SK-N-SH (cell line): Measurements from ENCODE around the gene RUVBL2. TPM values are rescaled to one million over a fixed set of nuclear protein-coding genes. Genes with fewer than 3 reads are reported as not detected.
"Not testable (repeated sequence)": the region's sequence is repeated elsewhere in the genome, so short reads cannot be mapped to it uniquely, and the experiment has no call there.

Experiments
- CTCF ChIA-PET: fragments of 300-600, 350-600 bp; formaldehyde crosslinking; extraction: SDS; loops from one replicate; lab custom pipeline; 2021; lab: Yijun Ruan, JAX
- POLR2A ChIA-PET: fragments of 350-600 bp; sonication (Branson Sonifier 250); formaldehyde crosslinking; extraction: SDS; loops from one replicate; lab custom pipeline; 2020; ENCODE audit warnings: antibody characterized with exemption, inconsistent platforms; lab: Yijun Ruan, JAX
- DNase-seq: peaks from one replicate; pipeline ENCODE4 v3.0.0; 2012
- H2AFZ ChIP-seq: fragments of 200-600 bp; sonication (generic); 2 replicates; pipeline ENCODE4 v1.8.1; 2016; ENCODE audit warnings: antibody characterized with exemption, mild to moderate bottlenecking, low read depth
- H3F3A ChIP-seq: fragments of 200-600 bp; sonication (generic); replicated peaks from 2 replicates; pipeline ENCODE3; 2016; ENCODE audit warnings: antibody characterized with exemption, mild to moderate bottlenecking; ENCODE audit not compliant: insufficient read depth
- H3K27ac ChIP-seq, 2 experiments: fragments of 200-500 bp in 1 of 2; fragments of 200-600 bp in 1 of 2; sonication (Bioruptor generic) in 1 of 2; sonication (generic), shearing (Covaris generic) in 1 of 2; 2 replicates each; pipeline versions ENCODE4 v1.5.1 to v1.6.1; 2014 to 2016; ENCODE audit warnings: low read depth in 2 of 2, inconsistent platforms in 1 of 2, low read length in 1 of 2, mild to moderate bottlenecking in 1 of 2, mixed read lengths in 1 of 2
- H3K27me3 ChIP-seq: fragments of 200-600 bp; sonication (generic), shearing (Covaris generic); 2 replicates; pipeline ENCODE4 v1.6.1; 2016; ENCODE audit warnings: mixed run types; ENCODE audit not compliant: insufficient read depth
- H3K36me3 ChIP-seq, 2 experiments: fragments of 200-500 bp in 1 of 2; fragments of 200-600 bp in 1 of 2; sonication (Bioruptor generic) in 1 of 2; sonication (generic) in 1 of 2; replicated peaks in 1 of 2; 2 replicates each; pipeline versions ENCODE3 to v1.5.1; 2014 to 2016; ENCODE audit warnings: low read length in 1 of 2, mild to moderate bottlenecking in 1 of 2; ENCODE audit not compliant: insufficient read depth in 2 of 2, control insufficient read depth in 1 of 2
- H3K4me1 ChIP-seq, 2 experiments: fragments of 200-500 bp in 1 of 2; fragments of 200-600 bp in 1 of 2; sonication (Bioruptor generic) in 1 of 2; sonication (generic), shearing (Covaris generic) in 1 of 2; 2 replicates each; pipeline versions ENCODE4 v1.5.1 to v1.6.1; 2014 to 2016; ENCODE audit warnings: low read depth in 1 of 2, low read length in 1 of 2, mixed run types in 1 of 2; ENCODE audit not compliant: insufficient read depth in 2 of 2, control insufficient read depth in 1 of 2
- H3K4me2 ChIP-seq: fragments of 200-600 bp; sonication (generic), shearing (Covaris generic); 2 replicates; pipeline ENCODE4 v1.6.1; 2017; ENCODE audit warnings: mixed run types
- H3K4me3 ChIP-seq, 2 experiments: fragments of 200-500 bp in 1 of 2; fragments of 200-600 bp in 1 of 2; sonication (Bioruptor generic) in 1 of 2; sonication (generic), shearing (Covaris generic) in 1 of 2; 2 replicates each; pipeline versions ENCODE4 v1.5.1 to v1.8.1; 2014 to 2016; ENCODE audit warnings: low read depth in 2 of 2, inconsistent platforms in 1 of 2, low read length in 1 of 2, mild to moderate bottlenecking in 1 of 2, mixed read lengths in 1 of 2, moderate library complexity in 1 of 2
- H3K79me2 ChIP-seq: fragments of 200-600 bp; sonication (generic); 2 replicates; pipeline ENCODE4 v1.8.1; 2017; ENCODE audit warnings: mild to moderate bottlenecking; ENCODE audit not compliant: insufficient read depth
- H3K9ac ChIP-seq: fragments of 200-600 bp; sonication (generic); 2 replicates; pipeline ENCODE4 v1.6.1; 2017; ENCODE audit warnings: mixed run types
- H3K9me2 ChIP-seq: fragments of 200-600 bp; sonication (generic); 2 replicates; pipeline ENCODE4 v1.6.1; 2017; ENCODE audit warnings: mixed run types
- H3K9me3 ChIP-seq: fragments of 200-600 bp; sonication (generic); 2 replicates; pipeline ENCODE4 v1.6.1; 2017; ENCODE audit warnings: mixed run types, mild to moderate bottlenecking, moderate library complexity
- H4K20me1 ChIP-seq: fragments of 200-600 bp; sonication (generic); 2 replicates; pipeline ENCODE4 v1.6.1; 2017; ENCODE audit warnings: mild to moderate bottlenecking, mixed run types; ENCODE audit not compliant: insufficient read depth
- EZH2phosphoT487 ChIP-seq: fragments of 200-600 bp; sonication (generic); IDR thresholded peaks from 2 replicates; pipeline ENCODE4 v1.6.1; 2017; ENCODE audit warnings: low read depth, mixed run types, mild to moderate bottlenecking, antibody characterized with exemption, moderate library complexity, borderline replicate concordance
- FOSL2 ChIP-seq: IDR thresholded peaks from 2 replicates; pipeline ENCODE4 v1.4.0; 2012; ENCODE audit warnings: low read depth, mild to moderate bottlenecking, moderate library complexity, borderline replicate concordance
- JUND ChIP-seq: IDR thresholded peaks from 2 replicates; pipeline ENCODE4 v1.4.0; 2012
- MEF2A ChIP-seq: IDR thresholded peaks from 2 replicates; pipeline ENCODE4 v1.4.0; 2012; ENCODE audit warnings: low read depth, borderline replicate concordance
- NRF1 ChIP-seq: IDR thresholded peaks from 2 replicates; pipeline ENCODE4 v1.6.1; 2012; ENCODE audit warnings: low read depth, mild to moderate bottlenecking, low read length
- RAD21 ChIP-seq: IDR thresholded peaks from 2 replicates; pipeline ENCODE4 v1.6.1; 2012; ENCODE audit warnings: mild to moderate bottlenecking, low read length
- RCOR1 ChIP-seq: fragments of 150-350 bp; IDR thresholded peaks from 2 replicates; pipeline ENCODE4 v1.6.1; 2017; ENCODE audit warnings: antibody characterized with exemption, low read length
- REST ChIP-seq: IDR thresholded peaks from 2 replicates; pipeline ENCODE4 v1.6.1; 2012; ENCODE audit warnings: mild to moderate bottlenecking, low read depth, low read length, moderate library complexity
- RXRA ChIP-seq: IDR thresholded peaks from 2 replicates; pipeline ENCODE4 v1.4.0; 2012; ENCODE audit warnings: low read depth, mild to moderate bottlenecking, borderline replicate concordance
- TAF1 ChIP-seq: IDR thresholded peaks from 2 replicates; pipeline ENCODE4 v1.6.1; 2012; ENCODE audit warnings: low read depth, mild to moderate bottlenecking, low read length, moderate library complexity, borderline replicate concordance
- TCF12 ChIP-seq: IDR thresholded peaks from 2 replicates; pipeline ENCODE4 v1.4.0; 2012
- USF1 ChIP-seq: IDR thresholded peaks from 2 replicates; pipeline ENCODE4 v1.4.0; 2012; ENCODE audit warnings: low read depth, borderline replicate concordance
- WGBS: methylation state at CpG from one replicate; pipeline ENCODE4 v1.1.6; 2017; ENCODE audit warnings: low lambda C conversion rate; 5-methylcytosine and 5-hydroxymethylcytosine counted together
- polyA plus RNA-seq, 3 experiments: library from polyadenylated mRNA; depleted of rRNA; stranded (reverse); fragments of >200 nt; gene quantifications; 2 replicates each; pipeline ENCODE4 v1.2.3, GENCODE V29; 2012
- TF ChIP-seq, protein P1 (sequence below): fragments of 150-350 bp; IDR thresholded peaks from 2 replicates; pipeline ENCODE4 v1.6.1; 2016; ENCODE audit warnings: mild to moderate bottlenecking, low read depth, low read length

Gene RUVBL2
- polyA plus RNA-seq, 1 of the 3 experiments (the other 2 are of a cell fraction), result 459 TPM

DNA sequence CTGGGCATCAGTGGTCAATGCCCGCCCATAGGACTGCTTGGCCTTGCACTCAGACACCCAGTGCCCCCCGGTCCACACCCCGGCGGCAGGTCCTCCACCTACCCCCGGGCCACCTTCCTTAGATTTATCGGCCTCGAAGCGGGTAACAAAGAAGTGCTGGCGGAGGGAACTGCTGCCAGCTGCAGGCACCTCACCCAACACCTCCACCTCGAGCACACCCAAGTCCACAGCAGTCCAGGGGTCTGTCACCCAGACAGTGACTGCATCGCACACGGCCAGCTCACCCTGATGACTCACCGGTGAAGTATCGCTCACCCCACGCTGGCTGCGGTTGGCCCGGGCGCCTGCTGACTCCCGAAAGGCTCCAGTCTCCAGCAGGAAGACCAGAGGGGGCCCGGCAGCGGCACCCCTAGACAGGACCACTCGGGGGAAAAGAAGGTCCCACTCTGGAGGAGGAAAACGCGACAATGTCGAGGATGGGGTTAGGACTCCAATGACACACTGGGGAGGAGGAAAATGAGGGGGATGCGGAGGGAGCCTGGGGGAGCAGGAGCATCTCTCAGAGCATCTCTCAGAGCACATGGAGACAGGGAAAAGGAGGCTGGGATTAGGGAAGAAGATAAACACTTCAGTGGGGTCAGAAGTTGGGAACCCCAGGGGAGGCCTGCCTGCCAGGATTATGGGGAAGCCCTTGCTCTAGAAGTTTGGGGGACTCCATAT, 45.0 kb downstream of the RUVBL2 start:
- H3K79me2 ChIP-seq, H3K4me3 ChIP-seq, H4K20me1 ChIP-seq, H3K4me1 ChIP-seq, H3F3A ChIP-seq: not testable (repeated sequence)
- Histone ChIP-seq H3K27ac (peak overlapping the region in 1 of 2 experiments; percentile 50; a peak in 1 of 4 replicates), H3K4me2 (peak overlapping the region; percentile 52)
- 29% methylated on average over 20 of the region's 26 CpGs for WGBS
- TF ChIP-seq JUND, result 0 out of 2 replicates have a peak, but pooled peaks have one; percentile 11
- TF ChIP-seq FOSL2, result peak; percentile 42; the same call in 1 of the 2 replicates
- TF ChIP-seq TCF12, result peak; percentile 8; the same call in 1 of the 2 replicates
- TF ChIP-seq, all 33 proteins: peak for 3; not testable (repeated sequence) for 30
- H3K9me2 ChIP-seq, H3K9me3 ChIP-seq, DNase-seq, H3K27me3 ChIP-seq, H3K36me3 ChIP-seq, POLR2A ChIA-PET, CTCF ChIA-PET, H3K9ac ChIP-seq: not testable (repeated sequence)
- H2AFZ ChIP-seq, result 0 out of 2 replicates have a peak overlapping the region, but pooled peaks have one; percentile 11

- H3K9me2 ChIP-seq, H3K79me2 ChIP-seq, H3F3A ChIP-seq, CTCF ChIA-PET, H3K27me3 ChIP-seq, DNase-seq, H3K9me3 ChIP-seq, H4K20me1 ChIP-seq, H3K36me3 ChIP-seq, H2AFZ ChIP-seq, H3K27ac ChIP-seq, POLR2A ChIA-PET, H3K4me2 ChIP-seq, H3K9ac ChIP-seq, H3K4me3 ChIP-seq, H3K4me1 ChIP-seq: not testable (repeated sequence)
- WGBS, result 88% methylated on average over 4 of the region's 9 CpGs
Observed at GRCh38 chr19:49039736-49040135, 46.0 kb downstream of the RUVBL2 start.

- Histone ChIP-seq H2AFZ (no peak overlapping the region; the same call in 1 of the 2 replicates), H3K4me3 (no peak overlapping the region), H3K4me1 (no peaks in the 10 kb centered on the region), H3K4me2 (no peak overlapping the region), H3K79me2 (no peaks in the 10 kb centered on the region), H3K9me2 (no peaks in the 10 kb centered on the region), H3K36me3 (no peaks in the 10 kb centered on the region), H3K27ac (no peak overlapping the region; a peak in 1 of 4 replicates), H4K20me1 (no peaks in the 10 kb centered on the region), H3F3A (no peaks in the 10 kb centered on the region), H3K9ac (no peak overlapping the region), H3K27me3 (no peaks in the 10 kb centered on the region), H3K9me3 (no peaks in the 10 kb centered on the region)
- DNase-seq, result no peak
- 44% methylated on average over 14 of the region's 17 CpGs for WGBS
- ChIA-PET POLR2A (no interaction called here), CTCF (interaction anchor here (1.1 kb wide), 1 partner anchor 156 kb away, joined by 3 read pairs; no protein-coding TSS in a partner anchor)
- TF ChIP-seq MEF2A (no peak), RCOR1 (no peak), RAD21 (no peak), REST (no peak), EZH2phosphoT487 (no peak), RXRA (no peak), USF1 (no peak), NRF1 (no peak), TAF1 (no peak)
- TF ChIP-seq, protein P1, sequence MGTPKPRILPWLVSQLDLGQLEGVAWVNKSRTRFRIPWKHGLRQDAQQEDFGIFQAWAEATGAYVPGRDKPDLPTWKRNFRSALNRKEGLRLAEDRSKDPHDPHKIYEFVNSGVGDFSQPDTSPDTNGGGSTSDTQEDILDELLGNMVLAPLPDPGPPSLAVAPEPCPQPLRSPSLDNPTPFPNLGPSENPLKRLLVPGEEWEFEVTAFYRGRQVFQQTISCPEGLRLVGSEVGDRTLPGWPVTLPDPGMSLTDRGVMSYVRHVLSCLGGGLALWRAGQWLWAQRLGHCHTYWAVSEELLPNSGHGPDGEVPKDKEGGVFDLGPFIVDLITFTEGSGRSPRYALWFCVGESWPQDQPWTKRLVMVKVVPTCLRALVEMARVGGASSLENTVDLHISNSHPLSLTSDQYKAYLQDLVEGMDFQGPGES, result no peak
Observed at GRCh38 chr19:49042177-49042576, 48.5 kb downstream of the RUVBL2 start.
